GM23338 (cell line): ENCODE data around the gene PNPLA7. TPM values are rescaled to one million over a fixed set of nuclear protein-coding genes. Genes with fewer than 3 reads are reported as not detected.

Experiments
- ATAC-seq: fragments of 200-7000 bp; cut with Tn5 transposase; 3 replicates; pipeline ENCODE4 v1.9.1; 2020
- DNase-seq: peaks from one replicate; pipeline ENCODE4 v3.0.0-alpha.2; 2015; ENCODE audit warnings: low spot score
- H2AFZ ChIP-seq: fragments of 200-600 bp; sonication (generic); 2 replicates; pipeline ENCODE4 v1.8.0; 2016; ENCODE audit warnings: antibody characterized with exemption, mild to moderate bottlenecking, moderate library complexity
- H3F3A ChIP-seq: fragments of 200-600 bp; sonication (generic); replicated peaks from 2 replicates; pipeline ENCODE4 v1.8.0; 2017; ENCODE audit warnings: antibody characterized with exemption, mixed run types, low read depth
- H3K27ac ChIP-seq: fragments of 200-600 bp; sonication (generic); 2 replicates; pipeline ENCODE4 v1.6.1; 2016; ENCODE audit warnings: low read depth
- H3K27me3 ChIP-seq: fragments of 200-600 bp; sonication (generic); 2 replicates; pipeline ENCODE4 v1.8.0; 2016; ENCODE audit warnings: mild to moderate bottlenecking, mixed run types, moderate library complexity; ENCODE audit not compliant: insufficient read depth
- H3K36me3 ChIP-seq: fragments of 200-600 bp; sonication (generic); 2 replicates; pipeline ENCODE4 v1.8.0; 2016; ENCODE audit warnings: mild to moderate bottlenecking; ENCODE audit not compliant: insufficient read depth
- H3K4me1 ChIP-seq: fragments of 200-600 bp; sonication (generic); 2 replicates; pipeline ENCODE4 v1.8.0; 2016; ENCODE audit warnings: mild to moderate bottlenecking, moderate library complexity; ENCODE audit not compliant: insufficient read depth
- H3K4me2 ChIP-seq: fragments of 200-600 bp; sonication (generic); 2 replicates; pipeline ENCODE4 v1.7.1; 2017; ENCODE audit warnings: mixed run types
- H3K4me3 ChIP-seq: fragments of 200-600 bp; sonication (generic); 2 replicates; pipeline ENCODE4 v1.6.1; 2016; ENCODE audit warnings: mixed run types
- H3K79me2 ChIP-seq: fragments of 200-600 bp; sonication (generic); replicated peaks from 2 replicates; pipeline ENCODE4 v1.8.0; 2017; ENCODE audit warnings: mild to moderate bottlenecking; ENCODE audit not compliant: insufficient read depth
- H3K9me2 ChIP-seq: fragments of 200-600 bp; sonication (generic); 2 replicates; pipeline ENCODE4 v1.8.0; 2017; ENCODE audit not compliant: insufficient read depth
- H4K20me1 ChIP-seq: fragments of 200-600 bp; sonication (generic); replicated peaks from 2 replicates; pipeline ENCODE4 v1.8.0; 2017; ENCODE audit warnings: mild to moderate bottlenecking; ENCODE audit not compliant: insufficient read depth
- H3K27ac Mint-ChIP-seq: 2 replicates; pipeline ENCODE4 v1.8.0; 2020; ENCODE audit warnings: inconsistent platforms, mild to moderate bottlenecking, moderate library complexity, mixed read lengths
- H3K27me3 Mint-ChIP-seq: 3 replicates; pipeline ENCODE4 v1.8.0; 2022; ENCODE audit warnings: low read depth, mild to moderate bottlenecking, moderate library complexity, mixed read lengths, inconsistent platforms; ENCODE audit not compliant: insufficient read depth, poor library complexity
- H3K36me3 Mint-ChIP-seq: 3 replicates; pipeline ENCODE4 v1.8.0; 2021; ENCODE audit warnings: low read depth, mild to moderate bottlenecking, inconsistent platforms, moderate library complexity, mixed read lengths
- H3K4me1 Mint-ChIP-seq: 3 replicates; pipeline ENCODE4 v1.8.0; 2020; ENCODE audit warnings: mild to moderate bottlenecking, inconsistent platforms, mixed read lengths
- H3K4me3 Mint-ChIP-seq: 3 replicates; pipeline ENCODE4 v1.8.0; 2021; ENCODE audit warnings: moderate library complexity, mild to moderate bottlenecking, inconsistent platforms, mixed read lengths
- H3K9me3 Mint-ChIP-seq: 3 replicates; pipeline ENCODE4 v1.8.0; 2020; ENCODE audit warnings: moderate library complexity, mild to moderate bottlenecking, inconsistent platforms, mixed read lengths
- CREB1 ChIP-seq: fragments of 250-450 bp; sonication (Bioruptor Pico); IDR thresholded peaks from 2 replicates; pipeline ENCODE4 v1.5.0; 2020; ENCODE audit warnings: low read depth, mild to moderate bottlenecking, moderate library complexity
- CTCF ChIP-seq, 2 experiments: fragments of 200-600 bp in 1 of 2; sonication (generic) in 1 of 2; conservative IDR thresholded peaks; 2 replicates each; pipeline versions ENCODE4 v1.5.1 to v1.6.1; 2016 to 2017; ENCODE audit warnings: antibody characterized with exemption in 2 of 2, low read depth in 2 of 2, mild to moderate bottlenecking in 2 of 2, moderate library complexity in 1 of 2
- ETS1 ChIP-seq: IDR thresholded peaks from 2 replicates; pipeline ENCODE4 v1.6.1; 2016; ENCODE audit warnings: antibody characterized with exemption
- EZH2 ChIP-seq: fragments of 200-600 bp; sonication (generic); IDR thresholded peaks from one replicate; pipeline ENCODE4 v1.8.0; 2017; ENCODE audit warnings: antibody characterized with exemption, mild to moderate bottlenecking, low read depth; ENCODE audit not compliant: unreplicated experiment
- EZH2phosphoT487 ChIP-seq: fragments of 200-600 bp; sonication (generic); IDR thresholded peaks from one replicate; pipeline ENCODE4 v1.8.1; 2018; ENCODE audit warnings: antibody characterized with exemption; ENCODE audit not compliant: unreplicated experiment
- JUNB ChIP-seq: IDR thresholded peaks from one replicate; pipeline ENCODE4 v1.6.1; 2016; ENCODE audit warnings: antibody characterized with exemption; ENCODE audit not compliant: unreplicated experiment
- NANOG ChIP-seq: IDR thresholded peaks from 2 replicates; pipeline ENCODE4 v1.6.1; 2016; ENCODE audit warnings: antibody characterized with exemption, borderline replicate concordance
- POLR2AphosphoS5 ChIP-seq: IDR thresholded peaks from 2 replicates; pipeline ENCODE4 v1.6.1; 2016; ENCODE audit warnings: antibody characterized with exemption, low read depth
- STAT1 ChIP-seq: IDR thresholded peaks from one replicate; pipeline ENCODE4 v1.6.1; 2016; ENCODE audit warnings: antibody characterized with exemption; ENCODE audit not compliant: unreplicated experiment
- ZNF114 ChIP-seq: fragments of 250-450 bp; sonication (Bioruptor Pico); IDR thresholded peaks from 2 replicates; pipeline ENCODE4 v1.5.0; 2020; ENCODE audit warnings: mild to moderate bottlenecking, moderate library complexity
- ZNF462 ChIP-seq: fragments of 250-450 bp; sonication (Bioruptor Pico); IDR thresholded peaks from 2 replicates; pipeline ENCODE4 v1.5.0; 2020; ENCODE audit warnings: mild to moderate bottlenecking, moderate library complexity
- polyA plus RNA-seq: library from polyadenylated mRNA; unstranded; fragments of >200 nt; fragmentation: Nextera tagmentation; extraction: Ambion mirVana; gene quantifications from 2 replicates; pipeline ENCODE4 v1.2.1, GENCODE V29; 2016
- total RNA-seq: library from RNA; depleted of rRNA; stranded (reverse); fragments of >200 nt; shearing (Covaris generic); gene quantifications from 2 replicates; pipeline ENCODE4 v1.2.3, GENCODE V29; 2014

PNPLA7 gene
- total and polyA plus RNA-seq, 2 experiments from 2014 or later, result 0.45 to 0.80 TPM

- TF ChIP-seq EZH2phosphoT487, result no peak
- TF ChIP-seq POLR2AphosphoS5, result no peak
- no peak for TF ChIP-seq CTCF (conservative IDR thresholded peaks at IDR 0.05; ENCODE audit: low read depth in 2 of 2)
- no peak for TF ChIP-seq STAT1
- TF ChIP-seq ETS1, result no peak
- no peak for TF ChIP-seq EZH2
- TF ChIP-seq ZNF114 (CRISPR knock-in tag), result no peak
- no peak for TF ChIP-seq JUNB
- no peak for TF ChIP-seq CREB1 (CRISPR knock-in tag)
Observed at GRCh38 chr9:137415451-137415850, 134.8 kb downstream of the PNPLA7 start (continued).

- Histone ChIP-seq H4K20me1 (no peaks in the 10 kb centered on the region; the same call in none of the 2 replicates), H3K36me3 (no peaks in the 10 kb centered on the region), H3K9me2 (no peaks in the 10 kb centered on the region), H3K27me3 (no peaks in the 10 kb centered on the region), H2AFZ (no peak overlapping the region), H3F3A (0 out of 2 replicates have a peak, but pooled peaks cover 3% of the 10 kb centered on the region), H3K4me2 (no peak overlapping the region), H3K79me2 (0 out of 2 replicates have a peak, but pooled peaks cover 2% of the 10 kb centered on the region), H3K4me3 (no peak overlapping the region), H3K4me1 (0 out of 2 replicates have a peak, but pooled peaks cover 3% of the 10 kb centered on the region), H3K27ac (no peak overlapping the region)
- DNase-seq (no peak), ATAC-seq (no peak)
- Mint-ChIP-seq H3K27me3 (peaks cover 2% of the 10 kb centered on the region), H3K4me3 (no peak overlapping the region), H3K9me3 (no peaks in the 10 kb centered on the region), H3K4me1 (no peaks in the 10 kb centered on the region; the same call in 1 of the 3 replicates), H3K36me3 (no peaks in the 10 kb centered on the region), H3K27ac (no peak overlapping the region)
- TF ChIP-seq ZNF462, result no peak
- TF ChIP-seq JUNB, result no peak
- TF ChIP-seq POLR2AphosphoS5, result no peak
- TF ChIP-seq ETS1, result no peak
- TF ChIP-seq STAT1, result no peak
- TF ChIP-seq CREB1 (CRISPR knock-in tag), result no peak
- no peak for TF ChIP-seq EZH2phosphoT487
- TF ChIP-seq NANOG, result no peak
Observed at GRCh38 chr9:137412431-137412830, 137.8 kb downstream of the PNPLA7 start.
